GM23248 (cell line): ENCODE data around the gene RBM47.

Experiments used
- EZH2 ChIP-seq: fragments of 200-600 bp; sonication (generic); IDR thresholded peaks from 2 replicates; pipeline ENCODE4 v1.6.1; 2018; ENCODE audit warnings: antibody characterized with exemption, mild to moderate bottlenecking; ENCODE audit not compliant: insufficient read depth, poor library complexity, severe bottlenecking
- EZH2phosphoT487 ChIP-seq: fragments of 200-600 bp; sonication (generic); IDR thresholded peaks from 2 replicates; pipeline ENCODE4 v1.6.1; 2018; ENCODE audit warnings: antibody characterized with exemption, moderate library complexity, mild to moderate bottlenecking, low read depth; ENCODE audit not compliant: insufficient read depth

- no peak for TF ChIP-seq EZH2
- no peak for TF ChIP-seq EZH2phosphoT487
These were observed 219.8 kb downstream of the RBM47 start for GRCh38 chr4:40409835-40410234.
